Measurements from ENCODE around the gene MPC2. TPM values are rescaled to one million over a fixed set of nuclear protein-coding genes. Genes with fewer than 3 reads are reported as not detected.

Gene MPC2
- total RNA-seq, 1 experiment from 2014 or later: 42.8 TPM

DNA sequence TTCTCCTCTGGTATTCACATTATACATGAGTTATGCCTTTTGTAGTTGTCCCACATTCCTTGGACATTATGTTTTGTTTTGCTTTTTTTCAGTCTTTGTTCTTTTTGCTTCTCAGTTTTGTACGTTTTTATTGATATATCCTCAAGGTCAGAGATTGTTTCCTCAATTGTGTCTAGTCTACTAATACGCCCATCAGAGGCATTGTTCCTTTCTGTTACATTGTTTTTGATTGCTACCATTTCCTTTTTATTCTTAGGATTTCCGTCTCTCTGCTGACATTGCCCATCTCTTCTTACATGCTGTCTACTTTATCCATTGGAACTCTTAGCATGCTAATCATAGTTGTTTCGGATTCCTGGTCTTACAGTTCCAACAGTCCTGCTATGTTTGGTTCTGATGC is 27.8 kb upstream of the MPC2 start (continued):
- TF ChIP-seq, protein P1, sequence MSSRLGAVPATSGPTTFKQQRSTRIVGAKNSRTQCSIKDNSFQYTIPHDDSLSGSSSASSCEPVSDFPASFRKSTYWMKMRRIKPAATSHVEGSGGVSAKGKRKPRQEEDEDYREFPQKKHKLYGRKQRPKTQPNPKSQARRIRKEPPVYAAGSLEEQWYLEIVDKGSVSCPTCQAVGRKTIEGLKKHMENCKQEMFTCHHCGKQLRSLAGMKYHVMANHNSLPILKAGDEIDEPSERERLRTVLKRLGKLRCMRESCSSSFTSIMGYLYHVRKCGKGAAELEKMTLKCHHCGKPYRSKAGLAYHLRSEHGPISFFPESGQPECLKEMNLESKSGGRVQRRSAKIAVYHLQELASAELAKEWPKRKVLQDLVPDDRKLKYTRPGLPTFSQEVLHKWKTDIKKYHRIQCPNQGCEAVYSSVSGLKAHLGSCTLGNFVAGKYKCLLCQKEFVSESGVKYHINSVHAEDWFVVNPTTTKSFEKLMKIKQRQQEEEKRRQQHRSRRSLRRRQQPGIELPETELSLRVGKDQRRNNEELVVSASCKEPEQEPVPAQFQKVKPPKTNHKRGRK (CRISPR knock-in tag; IDR thresholded peaks at IDR 0.05; ENCODE audit: borderline replicate concordance): no peak

DNA sequence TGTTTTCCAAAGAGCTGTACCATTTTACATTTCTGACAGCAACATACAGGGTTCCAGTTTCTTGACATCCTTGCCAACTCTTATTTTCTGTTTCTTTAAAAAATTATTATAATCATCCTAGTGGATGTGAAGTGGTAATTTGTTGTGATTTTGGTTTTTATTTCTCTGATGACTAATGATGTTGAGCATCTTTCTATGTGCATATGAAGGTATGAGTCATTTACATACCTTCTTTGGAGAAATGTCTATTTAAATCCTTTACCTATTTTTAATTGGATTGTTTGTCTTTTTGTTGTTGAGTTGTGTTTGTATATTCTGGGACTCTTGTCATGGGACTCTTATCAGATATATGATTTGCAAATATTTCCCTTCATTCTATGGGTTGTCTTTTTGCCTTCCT is 20.8 kb upstream of the MPC2 start:
- ChIA-PET POLR2A (no interaction called here), CTCF (no interaction called here)
- H3K4me3 Mint-ChIP-seq: no peak overlapping the region
- peaks cover 35% of the 10 kb centered on the region for H3K36me3 Mint-ChIP-seq
- ATAC-seq: no peak
- peaks cover 6% of the 10 kb centered on the region; the same call in 1 of the 2 replicates for H3K9me3 Mint-ChIP-seq
- no peak for DNase-seq (ENCODE audit: low spot score)
- TF ChIP-seq ZNF219 (CRISPR knock-in tag; IDR thresholded peaks at IDR 0.05; ENCODE audit: borderline replicate concordance) (no peak), SMAD4 (CRISPR knock-in tag; IDR thresholded peaks at IDR 0.05) (no peak), FOXK1 (CRISPR knock-in tag; IDR thresholded peaks at IDR 0.05) (no peak), JUN (CRISPR knock-in tag; IDR thresholded peaks at IDR 0.05) (no peak), TCF7 (CRISPR knock-in tag; IDR thresholded peaks at IDR 0.05; ENCODE audit: low read depth) (no peak), ESRRA (CRISPR knock-in tag; IDR thresholded peaks at IDR 0.05; ENCODE audit: borderline replicate concordance) (no peak), MXD4 (CRISPR knock-in tag; IDR thresholded peaks at IDR 0.05; ENCODE audit: borderline replicate concordance) (no peak)
- TF ChIP-seq, protein P2, sequence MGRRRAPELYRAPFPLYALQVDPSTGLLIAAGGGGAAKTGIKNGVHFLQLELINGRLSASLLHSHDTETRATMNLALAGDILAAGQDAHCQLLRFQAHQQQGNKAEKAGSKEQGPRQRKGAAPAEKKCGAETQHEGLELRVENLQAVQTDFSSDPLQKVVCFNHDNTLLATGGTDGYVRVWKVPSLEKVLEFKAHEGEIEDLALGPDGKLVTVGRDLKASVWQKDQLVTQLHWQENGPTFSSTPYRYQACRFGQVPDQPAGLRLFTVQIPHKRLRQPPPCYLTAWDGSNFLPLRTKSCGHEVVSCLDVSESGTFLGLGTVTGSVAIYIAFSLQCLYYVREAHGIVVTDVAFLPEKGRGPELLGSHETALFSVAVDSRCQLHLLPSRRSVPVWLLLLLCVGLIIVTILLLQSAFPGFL (CRISPR knock-in tag; IDR thresholded peaks at IDR 0.05; ENCODE audit: borderline replicate concordance): no peak
- TF ChIP-seq, protein P3, sequence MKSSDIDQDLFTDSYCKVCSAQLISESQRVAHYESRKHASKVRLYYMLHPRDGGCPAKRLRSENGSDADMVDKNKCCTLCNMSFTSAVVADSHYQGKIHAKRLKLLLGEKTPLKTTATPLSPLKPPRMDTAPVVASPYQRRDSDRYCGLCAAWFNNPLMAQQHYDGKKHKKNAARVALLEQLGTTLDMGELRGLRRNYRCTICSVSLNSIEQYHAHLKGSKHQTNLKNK (CRISPR knock-in tag; IDR thresholded peaks at IDR 0.05): no peak
- TF ChIP-seq, protein P4, sequence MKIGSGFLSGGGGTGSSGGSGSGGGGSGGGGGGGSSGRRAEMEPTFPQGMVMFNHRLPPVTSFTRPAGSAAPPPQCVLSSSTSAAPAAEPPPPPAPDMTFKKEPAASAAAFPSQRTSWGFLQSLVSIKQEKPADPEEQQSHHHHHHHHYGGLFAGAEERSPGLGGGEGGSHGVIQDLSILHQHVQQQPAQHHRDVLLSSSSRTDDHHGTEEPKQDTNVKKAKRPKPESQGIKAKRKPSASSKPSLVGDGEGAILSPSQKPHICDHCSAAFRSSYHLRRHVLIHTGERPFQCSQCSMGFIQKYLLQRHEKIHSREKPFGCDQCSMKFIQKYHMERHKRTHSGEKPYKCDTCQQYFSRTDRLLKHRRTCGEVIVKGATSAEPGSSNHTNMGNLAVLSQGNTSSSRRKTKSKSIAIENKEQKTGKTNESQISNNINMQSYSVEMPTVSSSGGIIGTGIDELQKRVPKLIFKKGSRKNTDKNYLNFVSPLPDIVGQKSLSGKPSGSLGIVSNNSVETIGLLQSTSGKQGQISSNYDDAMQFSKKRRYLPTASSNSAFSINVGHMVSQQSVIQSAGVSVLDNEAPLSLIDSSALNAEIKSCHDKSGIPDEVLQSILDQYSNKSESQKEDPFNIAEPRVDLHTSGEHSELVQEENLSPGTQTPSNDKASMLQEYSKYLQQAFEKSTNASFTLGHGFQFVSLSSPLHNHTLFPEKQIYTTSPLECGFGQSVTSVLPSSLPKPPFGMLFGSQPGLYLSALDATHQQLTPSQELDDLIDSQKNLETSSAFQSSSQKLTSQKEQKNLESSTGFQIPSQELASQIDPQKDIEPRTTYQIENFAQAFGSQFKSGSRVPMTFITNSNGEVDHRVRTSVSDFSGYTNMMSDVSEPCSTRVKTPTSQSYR (CRISPR knock-in tag; IDR thresholded peaks at IDR 0.05): no peak
- TF ChIP-seq, protein P5, sequence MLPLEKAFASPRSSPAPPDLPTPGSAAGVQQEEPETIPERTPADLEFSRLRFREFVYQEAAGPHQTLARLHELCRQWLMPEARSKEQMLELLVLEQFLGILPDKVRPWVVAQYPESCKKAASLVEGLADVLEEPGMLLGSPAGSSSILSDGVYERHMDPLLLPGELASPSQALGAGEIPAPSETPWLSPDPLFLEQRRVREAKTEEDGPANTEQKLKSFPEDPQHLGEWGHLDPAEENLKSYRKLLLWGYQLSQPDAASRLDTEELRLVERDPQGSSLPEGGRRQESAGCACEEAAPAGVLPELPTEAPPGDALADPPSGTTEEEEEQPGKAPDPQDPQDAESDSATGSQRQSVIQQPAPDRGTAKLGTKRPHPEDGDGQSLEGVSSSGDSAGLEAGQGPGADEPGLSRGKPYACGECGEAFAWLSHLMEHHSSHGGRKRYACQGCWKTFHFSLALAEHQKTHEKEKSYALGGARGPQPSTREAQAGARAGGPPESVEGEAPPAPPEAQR (CRISPR knock-in tag; IDR thresholded peaks at IDR 0.05): no peak
- TF ChIP-seq, protein P6, sequence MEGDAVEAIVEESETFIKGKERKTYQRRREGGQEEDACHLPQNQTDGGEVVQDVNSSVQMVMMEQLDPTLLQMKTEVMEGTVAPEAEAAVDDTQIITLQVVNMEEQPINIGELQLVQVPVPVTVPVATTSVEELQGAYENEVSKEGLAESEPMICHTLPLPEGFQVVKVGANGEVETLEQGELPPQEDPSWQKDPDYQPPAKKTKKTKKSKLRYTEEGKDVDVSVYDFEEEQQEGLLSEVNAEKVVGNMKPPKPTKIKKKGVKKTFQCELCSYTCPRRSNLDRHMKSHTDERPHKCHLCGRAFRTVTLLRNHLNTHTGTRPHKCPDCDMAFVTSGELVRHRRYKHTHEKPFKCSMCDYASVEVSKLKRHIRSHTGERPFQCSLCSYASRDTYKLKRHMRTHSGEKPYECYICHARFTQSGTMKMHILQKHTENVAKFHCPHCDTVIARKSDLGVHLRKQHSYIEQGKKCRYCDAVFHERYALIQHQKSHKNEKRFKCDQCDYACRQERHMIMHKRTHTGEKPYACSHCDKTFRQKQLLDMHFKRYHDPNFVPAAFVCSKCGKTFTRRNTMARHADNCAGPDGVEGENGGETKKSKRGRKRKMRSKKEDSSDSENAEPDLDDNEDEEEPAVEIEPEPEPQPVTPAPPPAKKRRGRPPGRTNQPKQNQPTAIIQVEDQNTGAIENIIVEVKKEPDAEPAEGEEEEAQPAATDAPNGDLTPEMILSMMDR (IDR thresholded peaks at IDR 0.05): no peak
- no peak overlapping the region for H3K27ac Mint-ChIP-seq
- H3K4me1 Mint-ChIP-seq: no peaks in the 10 kb centered on the region
- H3K27me3 Mint-ChIP-seq (ENCODE audit: low read depth): no peaks in the 10 kb centered on the region

DNA sequence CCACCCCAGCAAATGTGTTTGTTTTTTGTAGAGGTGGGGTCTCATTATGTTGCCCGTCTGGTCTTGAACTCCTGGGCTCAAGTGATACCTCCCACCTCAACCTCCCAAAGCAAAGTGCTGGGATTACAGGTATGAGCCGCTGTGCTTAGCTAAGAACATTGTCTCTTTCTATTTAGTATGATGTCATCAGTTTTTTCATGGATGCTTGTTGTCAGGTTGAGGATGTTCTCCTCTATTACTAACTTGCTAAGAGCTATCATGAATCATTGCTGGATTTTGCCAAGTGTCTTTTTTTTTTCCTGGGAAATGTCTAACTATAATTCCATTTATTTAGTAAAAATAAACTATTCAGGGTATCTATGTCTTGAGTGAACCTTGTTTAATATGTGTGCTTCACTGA is 19.0 kb upstream of the MPC2 start:
- Mint-ChIP-seq H3K4me3 (no peak overlapping the region), H3K9me3 (peaks cover 1% of the 10 kb centered on the region; the same call in 1 of the 2 replicates), H3K36me3 (peaks cover 46% of the 10 kb centered on the region), H3K27ac (no peak overlapping the region; the same call in 1 of the 2 replicates), H3K4me1 (no peaks in the 10 kb centered on the region), H3K27me3 (ENCODE audit: low read depth) (no peaks in the 10 kb centered on the region)
- ChIA-PET CTCF (interaction anchor here (1.1 to 1.3 kb wide), 2 partner anchors 51 to 127 kb away, joined by 3 read pairs; no protein-coding TSS in a partner anchor), POLR2A (no interaction called here)
- TF ChIP-seq SP1 (CRISPR knock-in tag; conservative IDR thresholded peaks at IDR 0.05): no peak
- no peak for TF ChIP-seq TEAD4 (CRISPR knock-in tag; IDR thresholded peaks at IDR 0.05)
- TF ChIP-seq, protein P7, sequence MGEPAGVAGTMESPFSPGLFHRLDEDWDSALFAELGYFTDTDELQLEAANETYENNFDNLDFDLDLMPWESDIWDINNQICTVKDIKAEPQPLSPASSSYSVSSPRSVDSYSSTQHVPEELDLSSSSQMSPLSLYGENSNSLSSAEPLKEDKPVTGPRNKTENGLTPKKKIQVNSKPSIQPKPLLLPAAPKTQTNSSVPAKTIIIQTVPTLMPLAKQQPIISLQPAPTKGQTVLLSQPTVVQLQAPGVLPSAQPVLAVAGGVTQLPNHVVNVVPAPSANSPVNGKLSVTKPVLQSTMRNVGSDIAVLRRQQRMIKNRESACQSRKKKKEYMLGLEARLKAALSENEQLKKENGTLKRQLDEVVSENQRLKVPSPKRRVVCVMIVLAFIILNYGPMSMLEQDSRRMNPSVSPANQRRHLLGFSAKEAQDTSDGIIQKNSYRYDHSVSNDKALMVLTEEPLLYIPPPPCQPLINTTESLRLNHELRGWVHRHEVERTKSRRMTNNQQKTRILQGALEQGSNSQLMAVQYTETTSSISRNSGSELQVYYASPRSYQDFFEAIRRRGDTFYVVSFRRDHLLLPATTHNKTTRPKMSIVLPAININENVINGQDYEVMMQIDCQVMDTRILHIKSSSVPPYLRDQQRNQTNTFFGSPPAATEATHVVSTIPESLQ (CRISPR knock-in tag; IDR thresholded peaks at IDR 0.05): no peak
- no peak for TF ChIP-seq IRF2 (CRISPR knock-in tag; IDR thresholded peaks at IDR 0.05; ENCODE audit: borderline replicate concordance, low read depth)
- TF ChIP-seq SOX15 (CRISPR knock-in tag; IDR thresholded peaks at IDR 0.05): no peak
- no peak for TF ChIP-seq RELA (CRISPR knock-in tag; IDR thresholded peaks at IDR 0.05; ENCODE audit: borderline replicate concordance)
- TF ChIP-seq, protein P8, sequence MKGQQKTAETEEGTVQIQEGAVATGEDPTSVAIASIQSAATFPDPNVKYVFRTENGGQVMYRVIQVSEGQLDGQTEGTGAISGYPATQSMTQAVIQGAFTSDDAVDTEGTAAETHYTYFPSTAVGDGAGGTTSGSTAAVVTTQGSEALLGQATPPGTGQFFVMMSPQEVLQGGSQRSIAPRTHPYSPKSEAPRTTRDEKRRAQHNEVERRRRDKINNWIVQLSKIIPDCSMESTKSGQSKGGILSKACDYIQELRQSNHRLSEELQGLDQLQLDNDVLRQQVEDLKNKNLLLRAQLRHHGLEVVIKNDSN (CRISPR knock-in tag; IDR thresholded peaks at IDR 0.05): no peak
- DNase-seq (ENCODE audit: low spot score) (no peak), ATAC-seq (no peak)

Measured in WTC11 (cell line).